ENCODE results near the gene ZNF217.
"Not testable (repeated sequence)": the region's sequence is repeated elsewhere in the genome, so short reads cannot be mapped to it uniquely, and the experiment has no call there.

Gene ZNF217

DNA sequence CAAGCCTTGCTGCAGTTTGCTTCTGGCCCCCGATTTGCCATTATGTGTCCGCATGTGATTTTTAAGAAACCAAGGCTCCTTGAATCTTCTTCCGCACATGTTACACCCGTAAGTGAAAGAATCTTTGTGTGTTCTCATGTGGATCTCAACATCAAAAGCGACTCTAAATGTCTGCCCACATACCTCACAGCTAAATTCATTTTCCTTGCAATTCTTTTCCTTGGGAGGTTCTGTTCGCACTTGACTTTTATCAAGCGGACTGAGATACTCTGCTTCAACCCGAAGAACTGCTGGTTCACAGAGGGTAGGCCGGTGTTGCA lies 11.4 kb downstream of the ZNF217 start:
- no peak for DNase-seq

DNA sequence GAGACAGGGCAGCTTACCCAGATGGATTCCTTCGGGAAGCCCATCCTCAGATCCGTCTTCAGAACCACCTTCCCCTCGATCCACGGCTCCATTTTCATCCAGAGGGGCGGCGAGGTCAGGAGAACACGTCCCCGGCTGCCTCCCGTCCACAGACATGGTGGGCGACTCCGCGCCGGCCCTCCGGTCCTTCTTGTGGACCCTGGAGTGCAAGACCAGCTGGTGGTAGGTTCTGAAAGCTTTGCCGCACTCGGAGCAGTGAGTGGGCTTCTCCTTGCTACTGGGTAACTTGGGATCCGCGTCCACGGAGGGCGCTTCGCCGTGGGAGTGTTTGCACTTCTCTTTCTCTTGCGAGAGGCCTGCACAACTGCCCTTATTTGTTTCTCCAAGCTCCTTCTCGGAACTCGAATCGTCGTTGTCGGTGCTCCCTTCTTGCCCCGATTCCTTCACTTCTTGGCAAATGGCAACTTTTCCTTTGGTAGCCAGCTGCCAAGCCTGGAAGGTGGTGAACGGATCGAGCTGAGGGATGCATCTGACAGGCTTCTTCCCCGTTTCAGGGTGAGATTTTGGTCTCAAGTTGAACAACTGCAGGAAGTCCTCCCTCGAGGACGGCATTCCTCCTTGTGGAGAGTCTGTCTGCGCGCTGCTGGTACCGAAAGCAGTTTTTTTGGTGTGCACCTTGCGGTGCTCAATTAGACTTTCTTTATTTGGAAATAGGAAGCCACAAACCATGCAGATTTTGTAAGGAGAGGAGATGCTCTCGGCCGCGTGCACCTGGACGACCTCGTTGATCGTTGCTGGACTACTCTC lies 12.0 kb downstream of the ZNF217 start:
- DNase-seq: peak in 1 of 5 experiments; percentile 62

DNA sequence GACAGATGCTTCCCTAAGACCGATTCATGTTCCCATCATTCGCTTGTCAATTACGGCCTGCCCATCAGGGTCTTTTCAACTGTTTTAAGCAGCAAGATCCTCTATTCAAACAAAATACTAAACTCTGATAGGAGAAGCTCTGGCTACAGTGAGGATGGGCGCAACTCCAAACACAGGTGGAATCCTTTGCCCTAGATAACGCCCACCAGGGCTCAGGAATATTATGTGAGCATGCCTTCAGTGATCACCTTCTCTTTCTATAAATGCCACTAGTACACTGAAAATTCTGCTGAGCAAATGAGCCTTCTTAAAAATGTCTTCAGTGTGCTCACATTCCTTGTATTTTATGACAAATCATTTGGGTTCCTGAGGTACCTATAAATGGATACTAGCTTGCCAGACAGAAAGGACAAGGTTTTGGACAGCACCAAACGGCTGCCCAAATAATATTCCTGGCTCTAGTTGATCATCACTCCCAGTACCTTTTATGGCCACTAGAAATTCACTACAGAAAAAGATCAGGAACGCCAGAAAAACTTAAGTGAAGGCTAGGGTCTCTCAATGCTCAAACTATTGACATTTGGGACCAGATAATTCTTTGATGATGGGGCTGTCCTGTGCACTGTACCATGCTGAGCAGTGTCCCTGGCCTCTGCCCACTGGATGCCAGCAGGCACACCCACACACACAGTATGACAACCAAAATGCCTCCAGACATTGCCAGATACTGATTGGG lies 13.1 kb downstream of the ZNF217 start:
- DNase-seq: no peak

DNA sequence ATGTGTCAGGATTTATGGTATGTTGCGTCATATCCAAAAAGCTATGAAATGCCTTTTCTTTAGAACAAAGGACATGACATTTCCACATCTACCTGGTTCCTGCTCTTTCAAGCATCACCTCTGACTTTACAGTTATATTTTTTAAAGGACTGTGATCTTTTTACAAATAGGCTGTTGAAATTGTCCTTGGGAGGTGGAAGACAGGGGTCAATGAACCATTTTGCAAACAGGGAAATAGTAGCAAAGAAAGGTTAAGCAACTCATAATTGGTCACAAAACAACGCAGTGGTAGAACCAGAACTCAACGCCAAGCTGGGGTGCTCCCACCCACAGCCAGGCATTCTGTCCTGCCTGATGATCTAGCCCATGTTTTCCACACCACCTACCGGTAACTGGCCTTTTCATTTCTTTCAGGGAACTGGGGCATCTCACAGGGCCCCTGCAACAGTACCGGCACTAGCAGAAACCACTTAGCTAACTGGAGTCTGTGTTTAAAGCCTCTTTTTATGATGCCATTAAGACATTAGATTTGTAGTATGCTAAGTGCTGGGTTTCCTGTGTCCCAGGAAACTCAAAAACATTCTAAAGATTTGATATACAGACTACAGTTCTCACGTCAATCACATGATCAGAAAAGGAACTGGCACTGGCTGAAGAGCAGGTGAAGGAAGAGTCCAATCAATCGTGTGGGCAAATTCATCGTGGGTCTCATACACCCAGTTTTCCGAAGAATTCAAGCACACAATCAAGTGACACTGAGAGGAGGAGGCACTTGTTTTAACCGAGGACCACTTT lies 13.9 kb downstream of the ZNF217 start:
- DNase-seq: peak in 1 of 5 experiments; percentile 70

GRCh38 chr20:53579266-53579580 lies 14.4 kb downstream of the ZNF217 start:
- DNase-seq: no peak

- DNase-seq: peak in 3 of 5 experiments; percentile 40 to 80 (median 72)
These were observed 15.0 kb downstream of the ZNF217 start for GRCh38 chr20:53578492-53579222.

DNA sequence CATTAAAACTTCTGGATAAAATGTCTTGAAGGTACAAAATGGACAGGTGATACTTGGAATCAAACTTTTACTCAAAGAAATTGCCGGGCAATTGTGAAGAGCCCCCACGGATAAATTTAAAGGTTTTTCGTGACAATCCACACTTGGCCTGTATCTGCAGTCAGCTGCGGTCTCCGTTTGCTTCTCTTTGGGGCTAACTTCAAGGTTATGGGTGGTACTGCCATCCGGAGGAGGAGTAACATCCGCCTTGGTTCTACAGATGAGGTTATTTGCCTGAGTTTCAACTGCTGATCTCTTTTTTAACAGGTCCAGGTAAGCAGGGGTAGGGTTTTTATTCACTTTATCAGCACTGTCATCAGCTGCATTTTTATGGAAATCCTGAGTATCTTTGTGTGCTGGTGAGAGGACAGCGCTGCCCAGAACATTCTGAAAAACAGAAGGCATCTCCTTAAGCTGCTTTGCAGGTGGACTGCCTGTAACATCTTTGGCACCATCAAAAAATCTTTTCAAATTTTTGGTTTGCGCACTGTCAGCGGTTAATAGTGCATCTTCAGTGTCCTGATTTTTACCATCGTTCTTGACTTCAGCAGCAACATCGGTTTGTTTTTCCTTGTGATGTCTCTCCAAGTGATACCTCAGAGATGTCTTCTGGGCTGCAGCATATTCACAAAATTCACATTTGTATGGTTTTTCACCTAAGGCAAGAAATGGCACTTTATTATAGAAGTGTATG lies 16.9 kb downstream of the ZNF217 start:
- peak in 2 of 5 experiments; percentile 30 to 54 for DNase-seq

DNA sequence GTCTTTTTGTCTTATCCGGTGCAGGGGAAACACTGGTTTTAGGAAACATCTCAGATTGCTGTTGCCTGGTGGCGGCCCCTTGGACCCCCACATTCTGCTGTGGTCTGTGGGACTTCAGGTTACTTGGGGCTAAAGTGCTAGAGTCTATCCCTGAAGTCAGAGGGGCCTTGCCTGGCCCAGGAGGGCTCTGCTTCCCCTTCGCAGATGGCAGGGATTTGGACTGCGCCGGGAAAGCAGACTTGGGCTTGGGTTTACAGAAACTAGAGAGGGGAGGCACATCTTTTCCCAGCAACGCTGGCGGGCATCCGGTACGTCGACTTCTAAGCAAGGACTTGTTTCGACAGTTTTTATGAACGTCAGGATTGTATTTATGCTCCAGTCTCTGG lies 17.5 kb downstream of the ZNF217 start:
- DNase-seq: no peak

GRCh38 chr20:53575481-53576194 lies 18.0 kb downstream of the ZNF217 start:
- no peak for DNase-seq

- DNase-seq: no peak
These were observed 18.8 kb downstream of the ZNF217 start for GRCh38 chr20:53574819-53575218.

GRCh38 chr20:53574259-53574789 lies 19.3 kb downstream of the ZNF217 start:
- DNase-seq: no peak

DNA sequence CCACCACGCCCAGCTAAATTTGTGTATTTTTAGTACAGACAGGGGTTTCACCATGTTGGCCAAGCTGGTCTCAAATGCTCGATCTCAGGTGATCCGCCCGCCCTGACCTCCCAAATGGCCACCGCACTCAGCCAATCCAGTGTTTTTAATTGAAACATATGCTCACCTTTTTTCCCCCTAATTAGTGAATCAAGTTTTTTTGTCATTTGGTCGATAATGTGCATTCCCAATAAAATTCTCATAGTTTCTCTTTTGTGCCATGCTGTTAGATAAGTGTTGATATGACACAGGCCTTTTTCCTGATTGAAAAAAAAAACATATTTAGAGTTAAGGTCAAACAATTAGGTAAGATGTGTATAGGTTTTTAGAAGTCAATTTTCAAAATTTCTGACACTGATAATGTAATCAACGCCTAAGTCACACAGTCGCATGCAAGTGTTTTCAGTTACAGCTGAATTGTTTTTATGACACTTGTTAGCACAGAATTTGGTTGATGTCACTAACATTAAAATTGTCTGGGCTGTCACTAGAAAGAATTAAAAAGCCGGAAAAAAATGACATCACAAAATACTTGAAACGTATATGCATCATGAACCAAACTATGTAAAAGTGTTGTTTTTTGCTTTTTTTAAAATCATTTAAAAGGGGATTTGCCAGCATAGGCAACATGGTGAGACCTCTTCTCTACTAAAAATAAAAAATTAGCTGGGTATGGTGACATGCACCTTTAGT lies 21.9 kb downstream of the ZNF217 start:
- no peak for DNase-seq

DNA sequence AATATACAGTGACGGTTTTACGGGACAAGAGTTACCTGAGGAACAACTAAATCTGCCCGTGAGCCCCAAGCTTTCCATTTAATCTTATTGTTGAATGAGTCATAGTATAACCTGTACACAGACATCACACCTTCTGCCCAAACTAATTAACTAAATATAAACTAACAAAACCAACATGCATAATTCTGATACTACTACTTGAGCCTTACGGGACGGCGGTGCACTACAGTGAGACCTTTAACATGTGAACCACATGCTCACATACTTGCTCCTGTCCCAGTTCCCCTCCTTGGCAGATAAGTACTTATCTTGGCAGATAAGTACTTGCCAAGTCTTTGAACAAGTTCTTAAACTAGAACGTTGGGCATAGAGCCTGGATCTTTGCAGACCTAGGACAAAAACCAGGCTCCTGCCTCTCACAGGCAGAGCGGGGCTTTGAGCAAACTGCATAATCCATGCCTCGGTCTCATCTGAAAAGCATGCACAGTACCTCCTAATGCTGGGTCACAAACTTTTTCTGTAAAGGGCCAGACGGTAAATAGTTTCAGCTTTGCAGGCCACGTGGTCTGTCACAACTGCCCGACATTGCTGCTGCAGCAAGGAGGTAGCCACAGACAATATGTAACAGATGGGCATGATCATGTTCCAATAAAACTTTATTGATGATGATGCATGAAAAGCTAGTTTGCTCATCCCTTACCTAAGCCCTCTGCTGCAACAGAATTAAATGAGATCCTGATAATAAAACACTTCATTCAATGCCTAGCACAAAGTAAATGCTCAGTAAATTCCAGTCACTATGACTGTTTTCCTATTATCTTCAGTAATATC lies 23.0 kb downstream of the ZNF217 start:
- no peak for DNase-seq

DNA sequence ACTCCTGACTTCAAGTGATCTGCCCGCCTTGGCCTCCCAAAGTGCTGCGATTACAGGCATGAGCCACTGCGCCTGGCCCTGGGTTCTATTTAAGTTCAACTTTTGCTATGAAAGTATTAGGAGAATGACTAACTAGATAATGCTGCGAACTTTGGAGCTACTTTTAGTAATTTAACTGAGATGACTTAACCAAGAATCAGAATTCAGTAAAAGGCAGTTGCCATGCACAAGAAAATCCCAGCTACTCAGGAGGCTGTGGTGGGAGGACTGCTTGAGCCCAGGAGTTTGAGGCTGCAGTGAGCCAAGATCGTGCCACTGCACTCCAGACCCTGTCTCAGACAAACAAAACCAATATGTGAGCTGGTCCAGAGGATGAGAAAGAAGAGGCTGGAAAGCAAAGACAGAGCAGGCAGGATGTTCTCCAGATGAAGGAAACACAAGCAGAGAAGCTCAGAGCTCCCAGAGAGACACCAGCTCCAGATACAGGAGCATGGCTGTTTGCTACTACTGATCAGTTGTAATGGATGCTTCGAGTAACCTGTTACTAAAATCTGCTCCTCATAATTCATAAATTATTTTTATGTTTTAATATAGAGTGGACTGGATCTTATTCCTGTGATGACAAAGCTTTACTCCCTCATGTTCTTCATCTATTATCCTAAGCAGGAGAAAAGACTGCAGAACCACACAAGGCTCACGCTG lies 23.9 kb downstream of the ZNF217 start:
- DNase-seq: no peak

- no peak for DNase-seq
These were observed 24.6 kb downstream of the ZNF217 start for GRCh38 chr20:53569005-53569404.

DNA sequence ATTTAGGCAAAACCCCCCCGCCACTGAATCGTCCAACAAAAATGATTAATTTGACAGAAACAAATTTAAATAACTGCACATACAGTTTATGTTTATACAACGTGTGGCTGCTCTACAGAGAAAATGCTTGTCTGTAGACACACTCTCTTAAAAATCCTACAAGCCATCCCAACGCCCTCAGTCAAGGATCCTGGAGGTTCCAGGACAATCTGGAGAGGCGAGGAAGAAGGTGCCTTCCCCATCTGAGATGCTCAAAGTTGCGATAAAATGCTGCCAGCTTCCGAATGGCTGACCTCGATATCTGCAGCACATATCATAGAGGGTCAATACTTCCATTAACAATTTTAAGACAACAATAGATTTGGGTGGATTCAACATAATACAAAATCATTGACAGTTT lies 25.3 kb downstream of the ZNF217 start:
- DNase-seq: no peak

DNA sequence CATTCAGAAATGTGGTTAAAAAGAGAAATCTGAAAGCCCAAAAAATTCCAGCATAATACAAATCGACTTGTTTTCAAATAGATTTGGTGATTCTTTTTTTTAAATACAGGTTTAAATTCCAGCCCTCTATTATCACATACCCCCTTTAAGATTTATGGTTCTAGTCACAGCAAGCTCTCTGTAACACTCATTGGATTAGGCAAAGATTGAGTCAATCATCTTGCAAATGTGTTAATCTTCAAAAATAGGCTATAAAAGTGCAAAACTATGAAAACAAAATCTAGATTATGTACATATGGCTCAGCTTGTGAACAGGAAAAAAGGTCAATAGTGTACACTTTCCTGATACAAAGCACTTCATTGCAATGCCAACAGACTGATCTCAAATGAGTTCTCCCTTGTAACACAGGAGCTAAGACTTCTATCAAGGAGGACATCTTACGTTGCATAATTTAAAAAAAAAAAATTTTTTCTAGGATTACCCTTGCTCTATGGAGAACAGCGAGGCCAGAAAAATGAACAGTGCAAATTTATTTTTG lies 26.2 kb downstream of the ZNF217 start:
- DNase-seq: no peak

DNA sequence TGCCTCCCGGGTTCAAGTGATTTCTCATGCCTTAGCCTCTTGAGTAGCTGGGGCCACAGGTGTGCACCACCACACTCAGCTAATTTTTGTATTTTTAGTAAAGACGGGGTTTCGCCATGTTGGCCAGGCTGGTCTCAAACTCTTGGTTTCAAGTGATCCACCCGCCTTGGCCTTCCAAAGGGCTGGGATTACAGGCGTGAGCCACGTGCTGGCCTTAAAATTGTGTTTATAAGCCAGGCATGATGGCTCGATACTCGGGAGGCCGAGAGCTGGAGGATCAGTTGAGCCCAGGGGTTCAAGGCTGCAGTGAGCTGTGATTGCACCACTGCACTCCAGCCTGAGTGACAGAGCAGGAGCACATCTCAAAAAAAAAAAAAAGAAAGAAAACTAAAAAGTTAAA lies 27.0 kb downstream of the ZNF217 start:
- not testable (repeated sequence) for DNase-seq

DNA sequence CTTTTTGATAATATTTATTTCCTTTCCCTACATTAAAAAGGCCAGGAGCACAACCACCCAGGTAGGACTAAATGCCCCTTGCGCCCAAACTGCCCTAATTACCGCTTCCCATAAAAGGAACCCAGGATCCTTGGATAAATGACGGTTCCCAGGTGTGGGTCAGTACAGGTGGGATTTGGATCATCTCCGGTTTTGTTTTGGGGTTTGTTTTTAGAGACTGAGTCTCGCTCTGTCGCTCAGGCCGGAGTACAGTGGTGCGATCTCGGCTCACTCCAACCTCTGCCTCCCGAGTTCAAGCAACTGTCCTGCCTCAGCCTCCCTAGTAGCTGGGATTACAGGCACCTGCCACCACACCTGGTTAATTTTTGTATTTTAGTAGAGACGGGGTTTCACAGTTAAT lies 28.4 kb downstream of the ZNF217 start:
- DNase-seq: no peak
